ENCODE data around the gene CASS4. TPM values are rescaled to one million over a fixed set of nuclear protein-coding genes. Genes with fewer than 3 reads are reported as not detected.

The CASS4 gene
- total RNA-seq, 1 donor from 2014 or later, result 0.10 TPM

DNA sequence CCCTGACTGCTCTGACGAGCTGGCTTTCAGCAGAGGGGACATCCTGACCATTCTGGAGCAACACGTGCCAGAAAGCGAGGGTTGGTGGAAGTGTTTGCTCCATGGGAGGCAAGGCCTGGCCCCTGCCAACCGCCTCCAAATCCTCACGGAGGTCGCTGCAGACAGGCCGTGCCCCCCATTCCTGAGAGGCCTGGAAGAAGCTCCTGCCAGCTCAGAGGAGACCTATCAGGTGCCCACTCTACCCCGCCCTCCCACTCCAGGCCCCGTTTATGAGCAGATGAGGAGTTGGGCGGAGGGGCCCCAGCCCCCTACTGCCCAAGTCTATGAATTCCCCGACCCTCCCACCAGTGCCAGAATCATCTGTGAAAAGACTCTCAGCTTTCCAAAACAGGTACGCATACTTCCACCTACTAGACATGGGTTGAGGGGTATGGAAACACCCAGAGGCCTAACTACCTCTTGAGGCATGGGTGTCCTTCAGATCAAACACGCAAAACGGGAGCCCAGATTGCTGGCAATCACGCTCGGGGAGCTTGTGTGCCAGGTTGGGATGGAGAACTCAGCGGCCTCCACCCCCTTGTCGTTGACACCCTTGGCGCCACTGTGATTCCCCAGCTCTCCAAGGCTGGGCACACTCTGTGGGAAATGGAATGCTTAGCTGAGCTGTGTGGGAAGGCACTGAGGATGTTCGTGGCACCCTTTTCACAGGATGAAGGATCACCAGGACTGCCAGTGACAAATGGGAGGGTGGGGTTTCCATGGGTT is 25.3 kb downstream of the CASS4 start:
- H3K9me3 Mint-ChIP-seq (ENCODE audit: low read depth), result no peaks in the 10 kb centered on the region
- no peaks in the 10 kb centered on the region for H3K27me3 Mint-ChIP-seq (ENCODE audit: low read depth)
- TF ChIP-seq, protein P1, sequence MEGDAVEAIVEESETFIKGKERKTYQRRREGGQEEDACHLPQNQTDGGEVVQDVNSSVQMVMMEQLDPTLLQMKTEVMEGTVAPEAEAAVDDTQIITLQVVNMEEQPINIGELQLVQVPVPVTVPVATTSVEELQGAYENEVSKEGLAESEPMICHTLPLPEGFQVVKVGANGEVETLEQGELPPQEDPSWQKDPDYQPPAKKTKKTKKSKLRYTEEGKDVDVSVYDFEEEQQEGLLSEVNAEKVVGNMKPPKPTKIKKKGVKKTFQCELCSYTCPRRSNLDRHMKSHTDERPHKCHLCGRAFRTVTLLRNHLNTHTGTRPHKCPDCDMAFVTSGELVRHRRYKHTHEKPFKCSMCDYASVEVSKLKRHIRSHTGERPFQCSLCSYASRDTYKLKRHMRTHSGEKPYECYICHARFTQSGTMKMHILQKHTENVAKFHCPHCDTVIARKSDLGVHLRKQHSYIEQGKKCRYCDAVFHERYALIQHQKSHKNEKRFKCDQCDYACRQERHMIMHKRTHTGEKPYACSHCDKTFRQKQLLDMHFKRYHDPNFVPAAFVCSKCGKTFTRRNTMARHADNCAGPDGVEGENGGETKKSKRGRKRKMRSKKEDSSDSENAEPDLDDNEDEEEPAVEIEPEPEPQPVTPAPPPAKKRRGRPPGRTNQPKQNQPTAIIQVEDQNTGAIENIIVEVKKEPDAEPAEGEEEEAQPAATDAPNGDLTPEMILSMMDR (IDR thresholded peaks at IDR 0.05), result no peak
- H3K4me3 Mint-ChIP-seq (ENCODE audit: unreplicated experiment), result no peak overlapping the region
- peaks cover 49% of the 10 kb centered on the region for H3K4me1 Mint-ChIP-seq (ENCODE audit: low read depth)
- DNase-seq (ENCODE audit: low spot score), result no peak
- no peak overlapping the region for H3K27ac Mint-ChIP-seq (ENCODE audit: unreplicated experiment)
- H3K36me3 Mint-ChIP-seq (ENCODE audit: low read depth), result no peaks in the 10 kb centered on the region

DNA sequence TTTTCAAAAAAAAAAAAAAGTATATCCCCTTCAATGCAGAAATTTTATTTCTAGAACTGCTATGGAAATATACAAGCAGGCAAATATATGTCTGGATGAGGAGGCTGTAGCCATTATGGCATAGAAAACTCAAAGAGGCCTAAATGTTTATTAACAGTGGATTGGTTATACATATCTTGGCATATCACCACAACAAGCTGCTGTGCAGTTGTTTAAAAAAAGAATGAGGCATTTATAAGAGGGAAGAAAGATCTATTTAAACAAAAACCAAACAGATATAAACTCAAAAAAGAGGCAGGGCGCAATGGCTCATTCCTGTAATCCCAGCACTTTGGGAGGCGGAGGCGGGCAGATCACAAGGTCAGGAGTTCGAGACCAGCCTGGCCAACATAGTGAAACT is 26.2 kb downstream of the CASS4 start:
- H3K9me3 Mint-ChIP-seq (ENCODE audit: low read depth), result no peaks in the 10 kb centered on the region
- H3K27me3 Mint-ChIP-seq (ENCODE audit: low read depth), result no peaks in the 10 kb centered on the region
- peaks cover 51% of the 10 kb centered on the region for H3K4me1 Mint-ChIP-seq (ENCODE audit: low read depth)
- no peak overlapping the region for H3K4me3 Mint-ChIP-seq (ENCODE audit: unreplicated experiment)
- TF ChIP-seq, protein P1 (IDR thresholded peaks at IDR 0.05), result no peak
- DNase-seq (ENCODE audit: low spot score), result no peak
- no peaks in the 10 kb centered on the region for H3K36me3 Mint-ChIP-seq (ENCODE audit: low read depth)
- H3K27ac Mint-ChIP-seq (ENCODE audit: unreplicated experiment), result no peak overlapping the region

DNA sequence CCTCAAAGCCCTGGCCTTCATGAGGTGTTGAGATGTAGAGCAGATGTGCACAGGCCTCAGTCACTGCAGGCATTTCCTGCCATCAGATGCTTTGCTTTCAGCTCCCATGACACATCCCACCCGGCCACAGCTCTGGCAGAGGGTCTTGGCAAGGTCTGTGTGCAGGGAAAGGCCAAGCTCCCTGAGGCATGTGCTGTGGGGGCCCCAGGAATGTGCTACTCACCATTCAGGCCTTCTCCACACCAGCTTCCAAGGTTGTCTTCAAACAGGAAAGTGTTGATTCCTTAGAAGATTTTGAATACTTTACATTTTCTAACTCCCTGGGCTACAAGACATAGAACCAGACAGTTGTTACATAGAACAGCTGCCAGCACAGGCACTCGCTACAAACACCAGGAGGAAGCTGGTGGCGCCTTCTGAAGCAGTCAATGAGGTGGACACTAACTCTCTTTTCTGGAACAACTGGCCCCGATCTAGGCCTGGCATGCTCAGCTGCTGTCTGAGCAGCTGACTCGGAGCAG is 27.8 kb downstream of the CASS4 start:
- TF ChIP-seq, protein P1 (IDR thresholded peaks at IDR 0.05), result no peak
- peaks cover 54% of the 10 kb centered on the region for H3K4me1 Mint-ChIP-seq (ENCODE audit: low read depth)
- H3K36me3 Mint-ChIP-seq (ENCODE audit: low read depth), result no peaks in the 10 kb centered on the region
- no peak for DNase-seq (ENCODE audit: low spot score)
- H3K27ac Mint-ChIP-seq (ENCODE audit: unreplicated experiment), result peak overlapping the region; percentile 91
- no peaks in the 10 kb centered on the region for H3K27me3 Mint-ChIP-seq (ENCODE audit: low read depth)
- H3K4me3 Mint-ChIP-seq (ENCODE audit: unreplicated experiment), result no peak overlapping the region
- H3K9me3 Mint-ChIP-seq (ENCODE audit: low read depth), result no peaks in the 10 kb centered on the region

DNA sequence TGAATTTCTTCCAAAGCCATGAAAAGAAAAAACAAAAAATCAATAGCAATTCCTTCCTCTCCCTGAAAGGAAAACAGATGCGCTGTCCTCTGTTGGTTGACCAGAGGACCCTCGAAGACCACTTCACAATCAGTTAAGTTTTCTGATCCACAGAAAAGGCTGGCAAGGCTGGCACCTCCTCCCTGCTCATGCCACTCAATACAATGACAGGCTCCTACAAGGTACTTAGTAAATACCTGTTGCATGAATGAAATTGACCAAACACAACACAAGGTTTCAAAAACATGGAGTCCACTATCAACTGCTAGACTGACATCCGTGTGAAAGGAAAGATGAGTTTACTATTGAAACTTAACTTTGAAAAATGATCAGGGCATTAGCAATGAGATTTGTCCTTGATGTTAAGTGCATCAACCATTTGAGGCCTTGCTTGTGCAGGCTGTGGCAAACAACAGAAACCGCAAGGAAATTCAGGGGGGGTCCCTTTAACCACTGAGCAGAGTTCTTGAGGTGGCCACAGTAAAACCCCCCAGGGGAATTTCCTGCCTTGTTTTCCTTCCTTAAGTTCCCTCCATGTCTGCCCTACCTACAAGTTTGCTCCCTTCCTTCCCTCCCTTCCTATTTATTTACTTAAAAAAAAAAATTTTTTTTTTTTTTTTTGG is 28.4 kb downstream of the CASS4 start:
- Mint-ChIP-seq H3K27me3 (ENCODE audit: low read depth) (no peaks in the 10 kb centered on the region), H3K27ac (ENCODE audit: unreplicated experiment) (peak overlapping the region; percentile 91), H3K9me3 (ENCODE audit: low read depth) (no peaks in the 10 kb centered on the region), H3K4me3 (ENCODE audit: unreplicated experiment) (no peak overlapping the region), H3K4me1 (ENCODE audit: low read depth) (peaks cover 54% of the 10 kb centered on the region), H3K36me3 (ENCODE audit: low read depth) (no peaks in the 10 kb centered on the region)
- TF ChIP-seq, protein P1 (IDR thresholded peaks at IDR 0.05), result no peak
- DNase-seq (ENCODE audit: low spot score), result no peak
